ENCODE results near the gene PSAP.

PSAP gene

GRCh38 chr10:71850021-71850742, 869 bp downstream of the PSAP start:
- Histone ChIP-seq H3K4me2 (ENCODE audit: low read length) (peak overlapping the region; percentile 84), H3K9ac (ENCODE audit: low read depth, low read length) (peak overlapping the region; percentile 99), H3K4me1 (ENCODE audit: control insufficient read depth, insufficient read depth, low read length) (peaks cover 31% of the 10 kb centered on the region), H3K4me3 (ENCODE audit: low read length) (peak overlapping the region; percentile 97), H3K9me3 (replicated peaks; ENCODE audit: low read length) (no peaks in the 10 kb centered on the region), H3K36me3 (ENCODE audit: insufficient read depth, low read length) (no peaks in the 10 kb centered on the region), H3K27me3 (ENCODE audit: control insufficient read depth, insufficient read depth, low read length) (no peaks in the 10 kb centered on the region)

DNA sequence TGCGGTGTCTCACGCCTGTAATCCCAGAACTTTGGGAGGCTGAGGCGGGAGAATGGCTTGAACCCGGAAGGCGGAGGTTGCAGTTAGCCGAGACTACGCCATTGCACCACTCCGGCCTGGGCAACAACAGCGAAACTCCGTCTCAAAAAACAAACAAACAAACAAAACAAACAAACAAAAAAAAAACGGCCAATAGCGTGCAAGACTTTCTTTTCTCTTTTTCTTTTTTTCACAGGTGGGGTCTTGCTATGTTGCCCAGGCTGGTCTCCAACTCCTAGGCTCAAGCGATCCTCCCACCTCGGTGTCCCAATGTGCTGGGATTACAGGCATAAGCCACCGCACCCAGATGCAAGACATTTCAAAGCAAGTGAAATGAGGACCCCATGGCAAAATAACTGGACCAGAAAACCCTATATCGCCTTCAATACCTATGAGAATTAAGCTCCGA, 1.6 kb downstream of the PSAP start:
- peak overlapping the region; percentile 84 for H3K4me2 ChIP-seq (ENCODE audit: low read length)
- peak overlapping the region; percentile 99 for H3K9ac ChIP-seq (ENCODE audit: low read depth, low read length)
- H3K9me3 ChIP-seq (replicated peaks; ENCODE audit: low read length), result no peaks in the 10 kb centered on the region
- H3K36me3 ChIP-seq (ENCODE audit: insufficient read depth, low read length), result no peaks in the 10 kb centered on the region
- H3K27me3 ChIP-seq (ENCODE audit: control insufficient read depth, insufficient read depth, low read length), result no peaks in the 10 kb centered on the region
- H3K4me1 ChIP-seq (ENCODE audit: control insufficient read depth, insufficient read depth, low read length), result peaks cover 31% of the 10 kb centered on the region
- H3K4me3 ChIP-seq (ENCODE audit: low read length), result peak overlapping the region; percentile 97

- H3K4me1 ChIP-seq (ENCODE audit: control insufficient read depth, insufficient read depth, low read length), result peaks cover 31% of the 10 kb centered on the region
- peak overlapping the region; percentile 84 for H3K4me2 ChIP-seq (ENCODE audit: low read length)
- H3K9ac ChIP-seq (ENCODE audit: low read depth, low read length), result no peak overlapping the region
- H3K4me3 ChIP-seq (ENCODE audit: low read length), result peak overlapping the region; percentile 97
- no peaks in the 10 kb centered on the region for H3K9me3 ChIP-seq (replicated peaks; ENCODE audit: low read length)
- no peaks in the 10 kb centered on the region for H3K36me3 ChIP-seq (ENCODE audit: insufficient read depth, low read length)
- no peaks in the 10 kb centered on the region for H3K27me3 ChIP-seq (ENCODE audit: control insufficient read depth, insufficient read depth, low read length)
Observed at GRCh38 chr10:71848325-71849275, 2.5 kb downstream of the PSAP start.

- Histone ChIP-seq H3K9ac (ENCODE audit: low read depth, low read length) (no peak overlapping the region), H3K36me3 (ENCODE audit: insufficient read depth, low read length) (no peaks in the 10 kb centered on the region), H3K27me3 (ENCODE audit: control insufficient read depth, insufficient read depth, low read length) (no peaks in the 10 kb centered on the region), H3K4me2 (ENCODE audit: low read length) (no peak overlapping the region), H3K9me3 (replicated peaks; ENCODE audit: low read length) (no peaks in the 10 kb centered on the region), H3K4me3 (ENCODE audit: low read length) (no peak overlapping the region), H3K4me1 (ENCODE audit: control insufficient read depth, insufficient read depth, low read length) (peaks cover 31% of the 10 kb centered on the region)
Observed at GRCh38 chr10:71847418-71847817, 3.6 kb downstream of the PSAP start.

GRCh38 chr10:71846816-71847215, 4.2 kb downstream of the PSAP start:
- Histone ChIP-seq H3K4me2 (ENCODE audit: low read length) (no peak overlapping the region), H3K4me1 (ENCODE audit: control insufficient read depth, insufficient read depth, low read length) (peaks cover 31% of the 10 kb centered on the region), H3K9me3 (replicated peaks; ENCODE audit: low read length) (no peaks in the 10 kb centered on the region)

GRCh38 chr10:71845410-71846405, 5.3 kb downstream of the PSAP start:
- H3K4me3 ChIP-seq (ENCODE audit: low read length), result no peak overlapping the region
- H3K4me1 ChIP-seq (ENCODE audit: control insufficient read depth, insufficient read depth, low read length), result peaks cover 30% of the 10 kb centered on the region

More at GRCh38 chr10:71846816-71847215, 4.2 kb downstream of the PSAP start:
- Histone ChIP-seq H3K9ac (ENCODE audit: low read depth, low read length) (no peak overlapping the region), H3K36me3 (ENCODE audit: insufficient read depth, low read length) (no peaks in the 10 kb centered on the region), H3K4me3 (ENCODE audit: low read length) (no peak overlapping the region), H3K27me3 (ENCODE audit: control insufficient read depth, insufficient read depth, low read length) (no peaks in the 10 kb centered on the region)

GRCh38 chr10:71844695-71845094, 6.4 kb downstream of the PSAP start:
- Histone ChIP-seq H3K36me3 (ENCODE audit: insufficient read depth, low read length) (no peaks in the 10 kb centered on the region), H3K4me1 (ENCODE audit: control insufficient read depth, insufficient read depth, low read length) (peaks cover 38% of the 10 kb centered on the region), H3K9me3 (replicated peaks; ENCODE audit: low read length) (no peaks in the 10 kb centered on the region), H3K9ac (ENCODE audit: low read depth, low read length) (no peak overlapping the region), H3K4me3 (ENCODE audit: low read length) (no peak overlapping the region), H3K4me2 (ENCODE audit: low read length) (no peak overlapping the region), H3K27me3 (ENCODE audit: control insufficient read depth, insufficient read depth, low read length) (no peaks in the 10 kb centered on the region)

More at GRCh38 chr10:71845410-71846405, 5.3 kb downstream of the PSAP start:
- Histone ChIP-seq H3K36me3 (ENCODE audit: insufficient read depth, low read length) (no peaks in the 10 kb centered on the region), H3K9ac (ENCODE audit: low read depth, low read length) (no peak overlapping the region), H3K27me3 (ENCODE audit: control insufficient read depth, insufficient read depth, low read length) (no peaks in the 10 kb centered on the region), H3K9me3 (replicated peaks; ENCODE audit: low read length) (no peaks in the 10 kb centered on the region), H3K4me2 (ENCODE audit: low read length) (no peak overlapping the region)

GRCh38 chr10:71844084-71844483, 7.0 kb downstream of the PSAP start:
- peaks cover 36% of the 10 kb centered on the region for H3K4me1 ChIP-seq (ENCODE audit: control insufficient read depth, insufficient read depth, low read length)

DNA sequence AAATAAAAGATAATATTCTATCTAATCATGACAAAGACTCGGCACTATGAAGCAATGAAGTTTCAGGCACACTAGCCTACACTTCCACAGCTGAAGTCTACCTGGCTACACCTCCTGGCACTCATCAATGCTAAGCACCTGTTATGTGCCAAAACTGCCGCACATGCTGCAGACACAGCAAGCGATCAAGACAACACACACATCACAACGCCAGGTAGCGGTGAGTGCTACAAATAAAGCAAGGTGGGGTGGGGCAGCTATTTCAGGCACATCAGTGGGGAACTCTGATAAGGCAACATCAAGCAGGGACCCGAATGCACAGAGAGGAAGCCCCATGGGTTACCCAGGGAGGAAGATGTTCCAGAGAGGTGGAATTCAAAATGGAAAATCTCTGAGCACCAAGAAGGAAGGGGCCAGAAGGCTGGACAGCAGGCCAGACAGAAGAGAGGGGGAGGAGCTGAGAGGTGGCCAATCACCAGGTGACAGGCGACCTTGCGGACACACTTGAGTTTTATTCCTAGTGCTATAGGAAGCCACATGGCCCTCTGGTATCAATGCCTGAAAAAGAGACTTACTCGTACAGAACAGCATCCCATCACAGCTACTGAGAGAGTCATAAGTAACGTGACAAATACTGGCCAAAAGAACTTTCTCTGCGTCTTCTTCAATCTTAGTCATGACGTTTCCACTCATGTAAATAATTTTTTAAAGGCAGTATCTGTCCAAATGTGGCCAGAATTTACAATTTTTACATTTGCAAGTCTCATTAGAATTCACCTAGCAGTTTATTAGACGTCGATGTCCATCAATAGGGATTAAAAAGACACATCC, 8.0 kb downstream of the PSAP start:
- H3K4me1 ChIP-seq (ENCODE audit: control insufficient read depth, insufficient read depth, low read length), result peaks cover 36% of the 10 kb centered on the region

More at GRCh38 chr10:71844084-71844483, 7.0 kb downstream of the PSAP start:
- no peaks in the 10 kb centered on the region for H3K36me3 ChIP-seq (ENCODE audit: insufficient read depth, low read length)
- no peak overlapping the region for H3K9ac ChIP-seq (ENCODE audit: low read depth, low read length)
- no peak overlapping the region for H3K4me3 ChIP-seq (ENCODE audit: low read length)
- no peaks in the 10 kb centered on the region for H3K27me3 ChIP-seq (ENCODE audit: control insufficient read depth, insufficient read depth, low read length)
- H3K4me2 ChIP-seq (ENCODE audit: low read length), result no peak overlapping the region
- H3K9me3 ChIP-seq (replicated peaks; ENCODE audit: low read length), result no peaks in the 10 kb centered on the region

GRCh38 chr10:71842422-71842821, 8.6 kb downstream of the PSAP start:
- Histone ChIP-seq H3K9me3 (replicated peaks; ENCODE audit: low read length) (no peaks in the 10 kb centered on the region), H3K27me3 (ENCODE audit: control insufficient read depth, insufficient read depth, low read length) (no peaks in the 10 kb centered on the region), H3K4me3 (ENCODE audit: low read length) (no peak overlapping the region), H3K4me1 (ENCODE audit: control insufficient read depth, insufficient read depth, low read length) (peaks cover 40% of the 10 kb centered on the region), H3K9ac (ENCODE audit: low read depth, low read length) (no peak overlapping the region), H3K36me3 (ENCODE audit: insufficient read depth, low read length) (peaks cover 6% of the 10 kb centered on the region), H3K4me2 (ENCODE audit: low read length) (no peak overlapping the region)

More for the DNA sequence above, 8.0 kb downstream of the PSAP start:
- H3K27me3 ChIP-seq (ENCODE audit: control insufficient read depth, insufficient read depth, low read length), result no peaks in the 10 kb centered on the region
- no peaks in the 10 kb centered on the region for H3K9me3 ChIP-seq (replicated peaks; ENCODE audit: low read length)
- no peak overlapping the region for H3K4me2 ChIP-seq (ENCODE audit: low read length)
- H3K9ac ChIP-seq (ENCODE audit: low read depth, low read length), result no peak overlapping the region
- H3K36me3 ChIP-seq (ENCODE audit: insufficient read depth, low read length), result no peaks in the 10 kb centered on the region
- H3K4me3 ChIP-seq (ENCODE audit: low read length), result no peak overlapping the region
